HepG2 (cell line): ENCODE results near the gene TMEM231. TPM values are rescaled to one million over a fixed set of nuclear protein-coding genes. Genes with fewer than 3 reads are reported as not detected.

Experiments
- ADNP ChIP-seq: sonication (generic); formaldehyde crosslinking; IDR thresholded peaks from 2 replicates; pipeline ENCODE4 v1.4.0; 2020; ENCODE audit warnings: missing genetic modification reagents
- AHDC1 ChIP-seq: sonication (generic); formaldehyde crosslinking; IDR thresholded peaks from 2 replicates; pipeline ENCODE4 v1.5.1; 2020; ENCODE audit warnings: mild to moderate bottlenecking, missing genetic modification reagents, borderline replicate concordance
- BCL6 ChIP-seq: IDR thresholded peaks from 2 replicates; pipeline ENCODE4 v1.6.1; 2016; ENCODE audit warnings: missing genetic modification reagents, missing compliant biosample characterization
- DR1 ChIP-seq: sonication (generic); formaldehyde crosslinking; IDR thresholded peaks from 2 replicates; pipeline ENCODE4 v1.8.0; 2021; ENCODE audit warnings: mild to moderate bottlenecking, missing genetic modification reagents, inconsistent platforms
- DRAP1 ChIP-seq: IDR thresholded peaks from 2 replicates; pipeline ENCODE4 v1.6.1; 2016; ENCODE audit warnings: missing genetic modification reagents, missing compliant biosample characterization
- ESRRA ChIP-seq: sonication (generic); formaldehyde crosslinking; IDR thresholded peaks from 2 replicates; pipeline ENCODE4 v1.5.1; 2020; ENCODE audit warnings: mild to moderate bottlenecking, low read depth, missing genetic modification reagents
- FOXA1 ChIP-seq, 2 experiments: fragments of 450-650 bp in 1 of 2; sonication (generic) in 1 of 2; formaldehyde crosslinking in 1 of 2; IDR thresholded peaks; 2 replicates each; pipeline versions ENCODE4 v1.4.0 to v1.6.1; 2016 to 2020; ENCODE audit warnings: missing genetic modification reagents in 1 of 2
- HDAC2 ChIP-seq: sonication (generic); formaldehyde crosslinking; IDR thresholded peaks from 2 replicates; pipeline ENCODE4 v1.4.0; 2020; ENCODE audit warnings: missing genetic modification reagents
- HHEX ChIP-seq: IDR thresholded peaks from 2 replicates; pipeline ENCODE4 v1.6.1; 2016; ENCODE audit warnings: control low read depth
- HNF4A ChIP-seq: sonication (generic); formaldehyde crosslinking; IDR thresholded peaks from 2 replicates; pipeline ENCODE4 v1.4.0; 2020; ENCODE audit warnings: missing genetic modification reagents
- HNF4G ChIP-seq, 2 experiments: sonication (generic) in 1 of 2; formaldehyde crosslinking in 1 of 2; IDR thresholded peaks; 2 replicates each; pipeline versions ENCODE4 v1.4.0 to v1.6.1; 2011 to 2020; ENCODE audit warnings: borderline replicate concordance in 2 of 2, low read depth in 2 of 2, mild to moderate bottlenecking in 2 of 2, low read length in 1 of 2, missing genetic modification reagents in 1 of 2, moderate library complexity in 1 of 2
- IRF2 ChIP-seq: IDR thresholded peaks from 2 replicates; pipeline ENCODE4 v1.6.1; 2018; ENCODE audit warnings: missing genetic modification reagents, missing compliant biosample characterization
- KMT2B ChIP-seq: IDR thresholded peaks from 2 replicates; pipeline ENCODE4 v1.6.1; 2016; ENCODE audit warnings: missing genetic modification reagents, missing compliant biosample characterization
- MIXL1 ChIP-seq: IDR thresholded peaks from 2 replicates; pipeline ENCODE4 v1.6.1; 2016
- NFRKB ChIP-seq: fragments of 450-650 bp; IDR thresholded peaks from 2 replicates; pipeline ENCODE4 v1.6.1; 2017
- RFX5 ChIP-seq: IDR thresholded peaks from 2 replicates; pipeline ENCODE4 v1.6.1; 2011; ENCODE audit warnings: low read depth, low read length, improper control_type of control experiment
- RXRA ChIP-seq: sonication (generic); formaldehyde crosslinking; IDR thresholded peaks from 2 replicates; pipeline ENCODE4 v1.5.1; 2020; ENCODE audit warnings: missing genetic modification reagents
- SALL1 ChIP-seq: sonication (generic); formaldehyde crosslinking; IDR thresholded peaks from 2 replicates; pipeline ENCODE4 v1.8.0; 2022; ENCODE audit warnings: mild to moderate bottlenecking, missing genetic modification reagents
- SOX6 ChIP-seq, 2 experiments: fragments of 450-650 bp in 1 of 2; sonication (generic) in 1 of 2; formaldehyde crosslinking in 1 of 2; IDR thresholded peaks; 2 replicates each; pipeline versions ENCODE4 v1.4.0 to v1.6.1; 2017 to 2020; ENCODE audit warnings: antibody characterized with exemption in 1 of 2, mild to moderate bottlenecking in 1 of 2, missing genetic modification reagents in 1 of 2
- TBX3 ChIP-seq: fragments of 450-650 bp; IDR thresholded peaks from 2 replicates; pipeline ENCODE4 v1.6.1; 2017; ENCODE audit warnings: antibody characterized with exemption, mild to moderate bottlenecking, inconsistent platforms, borderline replicate concordance
- ZFAT ChIP-seq: sonication (generic); formaldehyde crosslinking; conservative IDR thresholded peaks from 2 replicates; pipeline ENCODE4 v1.8.1; 2023; ENCODE audit warnings: missing genetic modification reagents, inconsistent platforms
- ZNF225 ChIP-seq: sonication (generic); formaldehyde crosslinking; IDR thresholded peaks from 2 replicates; pipeline ENCODE4 v1.4.0; 2020; ENCODE audit warnings: mild to moderate bottlenecking, missing genetic modification reagents
- ZNF251 ChIP-seq: sonication (generic); formaldehyde crosslinking; IDR thresholded peaks from 2 replicates; pipeline ENCODE4 v1.9.0; 2021; ENCODE audit warnings: mild to moderate bottlenecking, missing genetic modification reagents
- polyA plus RNA-seq, 8 experiments: library from polyadenylated mRNA; depleted of rRNA in 3 of 8; stranded (reverse) in 7 of 8; unstranded in 1 of 8; fragments of >200 nt; fragmentation: Illumina TruSeq in 4 of 8; extraction: Trizol in 4 of 8; gene quantifications; 2 replicates each; pipeline versions ENCODE4 v1.2.1 to v1.2.3, GENCODE V29; 2011 to 2016; ENCODE audit warnings: low read depth in 4 of 8, missing spikeins in 1 of 8, mixed read lengths in 1 of 8; ENCODE audit not compliant: insufficient read depth in 1 of 8
- total RNA-seq, 5 experiments: library from RNA; depleted of rRNA; stranded (reverse); fragments of >200 nt; fragmentation: Illumina TruSeq; extraction: Trizol; gene quantifications; 2 replicates each; pipeline ENCODE4 v1.2.3, GENCODE V29; 2016; ENCODE audit warnings: low read depth in 1 of 5
- TF ChIP-seq, protein P1 (sequence below): sonication (generic); formaldehyde crosslinking; IDR thresholded peaks from 2 replicates; pipeline ENCODE4 v1.5.1; 2020; ENCODE audit warnings: missing genetic modification reagents, mild to moderate bottlenecking, borderline replicate concordance

Gene TMEM231
- total and polyA plus RNA-seq, 2 of the 13 experiments (the other 11 are each of a cell fraction or from before 2014, with no cell fraction given), result 3.5 to 7.4 TPM

GRCh38 chr16:75527825-75528299 lies 28.2 kb downstream of the TMEM231 start (continued):
- peak; percentile 73 for TF ChIP-seq HNF4A (CRISPR knock-in tag)
- 0 out of 2 replicates have a peak, but pooled peaks have one; percentile 31 for TF ChIP-seq AHDC1 (CRISPR knock-in tag)
- TF ChIP-seq TBX3, result peak; percentile 28; the same call in 1 of the 2 replicates
- TF ChIP-seq HHEX (CRISPR knock-in tag), result 0 out of 2 replicates have a peak, but pooled peaks have one; percentile 18
- TF ChIP-seq, protein P1, sequence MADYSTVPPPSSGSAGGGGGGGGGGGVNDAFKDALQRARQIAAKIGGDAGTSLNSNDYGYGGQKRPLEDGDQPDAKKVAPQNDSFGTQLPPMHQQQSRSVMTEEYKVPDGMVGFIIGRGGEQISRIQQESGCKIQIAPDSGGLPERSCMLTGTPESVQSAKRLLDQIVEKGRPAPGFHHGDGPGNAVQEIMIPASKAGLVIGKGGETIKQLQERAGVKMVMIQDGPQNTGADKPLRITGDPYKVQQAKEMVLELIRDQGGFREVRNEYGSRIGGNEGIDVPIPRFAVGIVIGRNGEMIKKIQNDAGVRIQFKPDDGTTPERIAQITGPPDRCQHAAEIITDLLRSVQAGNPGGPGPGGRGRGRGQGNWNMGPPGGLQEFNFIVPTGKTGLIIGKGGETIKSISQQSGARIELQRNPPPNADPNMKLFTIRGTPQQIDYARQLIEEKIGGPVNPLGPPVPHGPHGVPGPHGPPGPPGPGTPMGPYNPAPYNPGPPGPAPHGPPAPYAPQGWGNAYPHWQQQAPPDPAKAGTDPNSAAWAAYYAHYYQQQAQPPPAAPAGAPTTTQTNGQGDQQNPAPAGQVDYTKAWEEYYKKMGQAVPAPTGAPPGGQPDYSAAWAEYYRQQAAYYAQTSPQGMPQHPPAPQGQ (CRISPR knock-in tag), result no peak
- no peak for TF ChIP-seq DR1 (CRISPR knock-in tag)
- TF ChIP-seq NFRKB, result no peak
- peak; percentile 49 for TF ChIP-seq SALL1 (CRISPR knock-in tag)
- peak; percentile 62 for TF ChIP-seq HNF4G (IDR thresholded peaks at IDR 0.05; ENCODE audit: borderline replicate concordance, low read depth, low read length)
- no peak for TF ChIP-seq HNF4G (CRISPR knock-in tag; IDR thresholded peaks at IDR 0.05; ENCODE audit: borderline replicate concordance, low read depth)
- peak; percentile 40; the same call in 1 of the 2 replicates for TF ChIP-seq HDAC2 (CRISPR knock-in tag)
- TF ChIP-seq ZNF225 (CRISPR knock-in tag), result no peak
- TF ChIP-seq MIXL1 (CRISPR knock-in tag), result peak; percentile 31; the same call in 1 of the 2 replicates
- TF ChIP-seq ZNF251 (CRISPR knock-in tag), result no peak
- no peak for TF ChIP-seq ZFAT (CRISPR knock-in tag)
- TF ChIP-seq IRF2, result no peak
- TF ChIP-seq RFX5, result peak; percentile 13; the same call in 1 of the 2 replicates
- no peak for TF ChIP-seq SOX6 (IDR thresholded peaks at IDR 0.05)
- peak; percentile 86 for TF ChIP-seq SOX6 (CRISPR knock-in tag; IDR thresholded peaks at IDR 0.05)
- TF ChIP-seq RXRA (CRISPR knock-in tag), result 0 out of 2 replicates have a peak, but pooled peaks have one; percentile 21
- TF ChIP-seq KMT2B (CRISPR knock-in tag), result no peak
- 0 out of 2 replicates have a peak, but pooled peaks have one; percentile 14 for TF ChIP-seq BCL6 (CRISPR knock-in tag)
- no peak for TF ChIP-seq FOXA1 (IDR thresholded peaks at IDR 0.05)
- 0 out of 2 replicates have a peak, but pooled peaks have one; percentile 15 for TF ChIP-seq FOXA1 (CRISPR knock-in tag; IDR thresholded peaks at IDR 0.05)
- TF ChIP-seq DRAP1, result 0 out of 2 replicates have a peak, but pooled peaks have one; percentile 19
- no peak for TF ChIP-seq ESRRA (CRISPR knock-in tag)
- 0 out of 2 replicates have a peak, but pooled peaks have one; percentile 60 for TF ChIP-seq ADNP (CRISPR knock-in tag)
